A172 (cell line): Measurements from ENCODE around the gene TFIP11. TPM values are rescaled to one million over a fixed set of nuclear protein-coding genes. Genes with fewer than 3 reads are reported as not detected.

Source experiments
- DNase-seq: peaks from one replicate; pipeline ENCODE4 v3.0.0-alpha.2; 2015; ENCODE audit warnings: low spot score
- total RNA-seq: library from RNA; depleted of rRNA; stranded (reverse); fragments of >200 nt; shearing (Covaris generic); gene quantifications from 2 replicates; pipeline ENCODE4 v1.2.3, GENCODE V29; 2014

Gene TFIP11
- total RNA-seq, 1 experiment from 2014 or later, result 23.1 TPM

- DNase-seq, result no peak
Observed at GRCh38 chr22:26508148-26508547, 4.1 kb downstream of the TFIP11 start.

- no peak for DNase-seq
Observed at GRCh38 chr22:26503758-26504157, 8.5 kb downstream of the TFIP11 start.

- peak; percentile 22 for DNase-seq
Observed at GRCh38 chr22:26502688-26503561, 9.3 kb downstream of the TFIP11 start.

GRCh38 chr22:26501996-26502395, 10.3 kb downstream of the TFIP11 start:
- no peak for DNase-seq

GRCh38 chr22:26499188-26499703, 13.0 kb downstream of the TFIP11 start:
- DNase-seq, result no peak

- no peak for DNase-seq
Observed at GRCh38 chr22:26496456-26496855, 15.8 kb downstream of the TFIP11 start.

GRCh38 chr22:26494506-26494905, 17.8 kb downstream of the TFIP11 start:
- no peak for DNase-seq

- no peak for DNase-seq
Observed at GRCh38 chr22:26492220-26492619, 20.1 kb downstream of the TFIP11 start.

GRCh38 chr22:26489447-26490036, 22.7 kb downstream of the TFIP11 start:
- DNase-seq, result no peak

- no peak for DNase-seq
Observed at GRCh38 chr22:26487996-26488395, 24.3 kb downstream of the TFIP11 start.

GRCh38 chr22:26486394-26486793, 25.9 kb downstream of the TFIP11 start:
- DNase-seq, result no peak

- no peak for DNase-seq
Observed at GRCh38 chr22:26485806-26486390, 26.4 kb downstream of the TFIP11 start.

- no peak for DNase-seq
Observed at GRCh38 chr22:26485013-26485412, 27.3 kb downstream of the TFIP11 start.

- no peak for DNase-seq
Observed at GRCh38 chr22:26484360-26484706, 27.9 kb downstream of the TFIP11 start.

- DNase-seq, result peak; percentile 56
Observed at GRCh38 chr22:26483439-26484359, 28.6 kb downstream of the TFIP11 start, which contains the start of the genes HPS4 and SRRD. Gene HPS4, minus strand, starts transcription at chr22:26483783. Its CDS starts 2,021 bp downstream, at chr22:26481762. Gene SRRD, plus strand, starts transcription at chr22:26483877. Its CDS starts 14 bp downstream, at chr22:26483891.

GRCh38 chr22:26483043-26483438, 29.2 kb downstream of the TFIP11 start:
- DNase-seq, result no peak

- no peak for DNase-seq
Observed at GRCh38 chr22:26482161-26482560, 30.1 kb downstream of the TFIP11 start.

- DNase-seq, result no peak
Observed at GRCh38 chr22:26481694-26482093, 30.6 kb downstream of the TFIP11 start.

GRCh38 chr22:26481112-26481693, 31.1 kb downstream of the TFIP11 start:
- no peak for DNase-seq

GRCh38 chr22:26480611-26480932, 31.7 kb downstream of the TFIP11 start:
- no peak for DNase-seq
